Gastroesophageal sphincter (tissue), 4 donors: ENCODE data around the gene CERS1. TPM values are rescaled to one million over a fixed set of nuclear protein-coding genes. Genes with fewer than 3 reads are reported as not detected.

Experiments
- ATAC-seq: fragments of 150-250 bp; one replicate; pipeline ENCODE4 v1.9.1; 2016; ENCODE audit warnings: mild to moderate bottlenecking, moderate library complexity
- H3K27ac ChIP-seq, 4 donors: fragments of 200-600 bp; sonication (generic) in 3 of 4; 1 replicate in 3 of 4; 2 replicates in 1 of 4; pipeline ENCODE4 v1.5.1; 2016 to 2019
- H3K27me3 ChIP-seq: fragments of 200-600 bp; sonication (generic); one replicate; pipeline ENCODE4 v1.5.1; 2019
- H3K36me3 ChIP-seq, 2 donors: fragments of 200-600 bp; sonication (generic); one replicate each; pipeline ENCODE4 v1.5.1; 2019; ENCODE audit warnings: control low read depth in 1 of 2
- H3K4me1 ChIP-seq, 3 donors: fragments of 200-600 bp; sonication (generic); 1 replicate in 2 of 3; 2 replicates in 1 of 3; pipeline ENCODE4 v1.5.1; 2016 to 2019; ENCODE audit warnings: control low read depth in 2 of 3
- H3K4me3 ChIP-seq, 2 donors: fragments of 200-600 bp; sonication (generic); one replicate each; pipeline ENCODE4 v1.5.1; 2019; ENCODE audit warnings: mild to moderate bottlenecking in 1 of 2, moderate library complexity in 1 of 2
- H3K9me3 ChIP-seq, 3 donors: fragments of 200-600 bp; sonication (generic); one replicate each; pipeline ENCODE4 v1.5.1; 2017 to 2019; ENCODE audit warnings: control low read depth in 2 of 3
- CTCF ChIP-seq, 4 experiments: fragments of 200-600 bp in 2 of 4; fragments of 450-650 bp in 2 of 4; sonication (generic) in 1 of 4; IDR thresholded peaks; one replicate each; pipeline ENCODE4 v1.5.1; 2017 to 2019; ENCODE audit warnings: antibody characterized with exemption in 4 of 4, mild to moderate bottlenecking in 2 of 4, moderate library complexity in 2 of 4
- EP300 ChIP-seq: sonication (generic); formaldehyde crosslinking; IDR thresholded peaks from one replicate; pipeline ENCODE4 v1.6.1; 2017; ENCODE audit warnings: antibody characterized with exemption, mild to moderate bottlenecking
- POLR2A ChIP-seq, 2 donors: fragments of 450-650 bp; IDR thresholded peaks; one replicate each; pipeline ENCODE4 v1.6.1; 2017; ENCODE audit warnings: antibody characterized with exemption in 2 of 2, mild to moderate bottlenecking in 2 of 2, moderate library complexity in 1 of 2
- POLR2AphosphoS5 ChIP-seq: sonication (generic); formaldehyde crosslinking; IDR thresholded peaks from one replicate; pipeline ENCODE4 v1.6.1; 2017; ENCODE audit warnings: antibody characterized with exemption
- WGBS, 2 donors: methylation state at CpG; one replicate each; pipeline ENCODE4 v1.1.5; 2018; ENCODE audit warnings: low coverage in 1 of 2; 5-methylcytosine and 5-hydroxymethylcytosine counted together
- total RNA-seq, 4 donors: library from RNA; depleted of rRNA; stranded (reverse); fragments of >200 nt; gene quantifications; one replicate each; pipeline ENCODE4 v1.1.0, GENCODE V29; 2016

The CERS1 gene
- total RNA-seq, 4 donors from 2014 or later: 0.73 to 1.3 (median 0.81) TPM; not detected in 1

- peaks cover 0 to 10% of the 10 kb centered on the region in 2 donors for H3K36me3 ChIP-seq
- WGBS, 2 donors: 36% methylated on average over 6 of the region's 15 CpGs; no CpG with 5 or more reads in 1 of the 2 donors
- no peak for ATAC-seq
- H3K9me3 ChIP-seq: no peaks in the 10 kb centered on the region
- no peaks in the 10 kb centered on the region for H3K27me3 ChIP-seq
- H3K27ac ChIP-seq: no peak overlapping the region
- TF ChIP-seq EP300: no peak
- TF ChIP-seq CTCF (IDR thresholded peaks at IDR 0.05): no peak
- no peak for TF ChIP-seq POLR2A (IDR thresholded peaks at IDR 0.05)
- TF ChIP-seq POLR2AphosphoS5: no peak
- H3K4me1 ChIP-seq: peaks cover 0 to 100% (median 48%) of the 10 kb centered on the region in 3 donors
- no peak overlapping the region for H3K4me3 ChIP-seq
Measured at GRCh38 chr19:18841400-18841799, 54.6 kb downstream of the CERS1 start.

GRCh38 chr19:18840288-18841267, 55.4 kb downstream of the CERS1 start:
- Histone ChIP-seq H3K9me3 (no peaks in the 10 kb centered on the region), H3K4me1 (peaks cover 0 to 100% (median 48%) of the 10 kb centered on the region in 3 donors), H3K36me3 (peaks cover 0 to 6% of the 10 kb centered on the region in 2 donors), H3K27ac (no peak overlapping the region), H3K27me3 (no peaks in the 10 kb centered on the region), H3K4me3 (no peak overlapping the region)
- WGBS, 2 donors: 60 to 72% methylated on average over 1 to 7 of the region's 26 CpGs
- no peak for ATAC-seq
- TF ChIP-seq POLR2AphosphoS5 (no peak), POLR2A (IDR thresholded peaks at IDR 0.05) (no peak), CTCF (IDR thresholded peaks at IDR 0.05) (no peak), EP300 (no peak)

- Histone ChIP-seq H3K4me3 (no peak overlapping the region), H3K27me3 (no peaks in the 10 kb centered on the region), H3K36me3 (peaks cover 0 to 13% of the 10 kb centered on the region in 2 donors), H3K27ac (no peak overlapping the region), H3K9me3 (no peaks in the 10 kb centered on the region), H3K4me1 (peaks cover 0 to 100% (median 50%) of the 10 kb centered on the region in 3 donors)
- 70 to 79% methylated on average over 7 of the region's 15 CpGs for WGBS, 2 donors
- ATAC-seq: no peak
- TF ChIP-seq POLR2A (IDR thresholded peaks at IDR 0.05): no peak
- TF ChIP-seq CTCF (IDR thresholded peaks at IDR 0.05): no peak
- no peak for TF ChIP-seq POLR2AphosphoS5
- no peak for TF ChIP-seq EP300
Measured at GRCh38 chr19:18839465-18840287, 56.3 kb downstream of the CERS1 start.

GRCh38 chr19:18834644-18834984, 61.3 kb downstream of the CERS1 start:
- Histone ChIP-seq H3K27me3 (no peaks in the 10 kb centered on the region), H3K36me3 (peaks cover 0 to 13% of the 10 kb centered on the region in 2 donors), H3K27ac (no peak overlapping the region), H3K9me3 (no peaks in the 10 kb centered on the region), H3K4me1 (peaks cover 0 to 78% (median 27%) of the 10 kb centered on the region in 3 donors), H3K4me3 (peak overlapping the region in 1 of 2 donors; percentile 79)
- WGBS, 2 donors: 67 to 76% methylated on average over 3 to 4 of the region's 4 CpGs
- no peak for ATAC-seq
- no peak for TF ChIP-seq EP300
- no peak for TF ChIP-seq POLR2A (IDR thresholded peaks at IDR 0.05)
- TF ChIP-seq CTCF (IDR thresholded peaks at IDR 0.05): no peak
- TF ChIP-seq POLR2AphosphoS5: no peak
